Occipital lobe (tissue), 2 donors: ENCODE measurements around the gene HCN4. TPM values are rescaled to one million over a fixed set of nuclear protein-coding genes. Genes with fewer than 3 reads are reported as not detected.
A peak's percentile ranks its signal among the peaks of the same experiment; 100 is the strongest.

Experiments
- DNase-seq: peaks from one replicate; lab custom pipeline; 2025; lab: John Stamatoyannopoulos, UW
- total RNA-seq: library from RNA; depleted of rRNA; stranded (reverse); fragments of >200 nt; gene quantifications from one replicate; pipeline ENCODE4 v1.2.3, GENCODE V29; 2014

HCN4 gene
- total RNA-seq, 1 donor from 2014 or later, result 3.0 TPM

DNA sequence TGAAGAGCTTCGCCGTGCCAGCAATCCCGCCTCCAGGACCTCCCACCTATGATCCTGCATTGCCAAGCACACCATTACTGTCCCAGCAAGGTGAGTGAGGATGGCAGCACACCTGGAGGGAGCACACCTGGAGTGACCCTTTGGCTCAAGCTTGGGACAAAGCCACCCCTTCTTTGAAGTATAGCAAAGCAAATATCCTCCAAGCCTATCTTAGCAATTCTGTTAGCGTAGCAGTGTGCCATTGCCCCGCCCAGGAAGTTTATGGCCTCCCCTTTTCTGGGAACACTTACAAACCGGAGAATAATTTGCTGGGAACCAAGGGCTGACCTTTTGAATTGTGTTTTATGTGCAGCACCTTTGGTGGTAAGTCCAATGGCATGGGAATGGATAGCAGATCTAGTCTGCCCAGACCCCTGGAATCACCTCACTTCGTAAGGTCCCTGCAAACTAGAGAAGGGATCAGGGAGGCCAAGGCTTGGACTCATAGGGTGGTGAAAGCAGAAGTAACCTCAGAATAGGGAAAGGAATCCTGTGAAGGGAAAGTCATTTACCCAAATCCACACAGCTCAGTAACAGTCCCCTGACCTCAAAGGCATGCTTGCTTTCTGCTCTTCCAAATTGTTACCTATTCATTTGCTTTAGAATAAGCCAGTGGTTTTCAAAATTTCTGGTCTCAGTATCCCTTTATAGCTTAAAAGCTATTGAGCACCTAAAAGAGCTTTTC, 70.1 kb downstream of the HCN4 start:
- DNase-seq, result no peak

DNA sequence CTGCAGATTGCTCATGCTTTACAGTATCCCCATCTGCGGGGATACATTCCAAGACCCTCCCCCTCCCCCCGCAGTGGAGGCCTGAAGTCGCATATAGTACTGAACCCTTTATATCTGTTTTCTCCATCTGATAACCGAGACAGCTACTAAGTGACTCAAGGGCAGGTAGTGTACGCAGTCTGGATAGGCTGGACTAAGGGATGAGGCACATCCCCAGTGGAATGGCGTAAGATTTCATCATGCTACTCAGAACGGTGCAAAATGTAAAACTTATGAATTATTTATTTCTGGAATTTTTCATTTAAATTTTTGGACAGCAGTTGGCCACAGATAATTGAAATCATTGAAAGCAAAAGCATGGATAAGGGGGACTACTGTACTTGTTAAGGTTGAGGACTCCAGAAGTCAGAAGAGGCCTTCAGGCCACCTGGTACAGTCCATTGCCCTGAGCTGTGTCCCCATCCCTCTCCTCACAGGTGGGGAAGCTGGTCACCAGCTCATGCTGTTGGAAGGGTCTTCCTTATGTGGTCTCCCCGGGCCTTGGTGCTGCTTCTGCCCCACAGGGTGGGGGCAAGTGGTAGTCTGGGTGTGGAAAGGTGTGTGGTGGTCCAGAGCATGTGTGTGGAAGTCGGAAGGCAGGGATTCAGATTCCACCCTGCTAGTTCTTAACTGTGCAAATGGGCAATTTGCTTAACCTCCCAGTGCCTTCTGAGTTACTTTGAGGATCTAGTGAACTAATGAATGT, 72.0 kb downstream of the HCN4 start:
- DNase-seq, result no peak

DNA sequence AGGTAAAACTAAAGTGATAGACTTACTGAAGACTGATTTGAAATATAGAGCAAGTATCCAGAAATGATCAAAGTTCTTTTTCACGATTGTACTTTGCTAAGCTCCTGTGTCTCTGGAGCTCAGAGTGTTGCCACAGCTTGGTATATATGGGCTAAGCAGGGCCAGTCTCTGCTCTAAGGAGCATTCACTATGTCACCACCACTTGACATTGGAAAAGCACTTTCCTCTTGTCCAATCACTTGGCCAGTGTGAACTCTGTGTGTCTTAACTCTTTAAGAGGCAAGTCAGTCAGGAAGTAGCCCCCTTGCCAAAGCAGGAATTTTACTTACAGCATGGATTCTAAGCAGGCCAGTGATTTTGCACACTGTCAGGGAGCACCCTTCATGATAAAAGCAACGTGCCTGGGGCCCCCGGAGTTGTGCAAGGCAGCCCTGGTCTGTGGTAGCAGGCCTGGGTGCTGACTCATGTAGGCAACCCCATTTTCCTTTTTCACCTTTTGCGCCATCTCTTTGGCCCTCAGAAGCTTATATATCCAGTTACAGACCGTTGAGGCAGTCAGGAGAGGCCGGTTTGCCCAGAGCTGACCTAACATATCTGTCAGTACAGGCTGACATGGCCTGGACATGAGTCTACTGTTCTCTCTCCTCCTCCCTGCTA, 73.0 kb downstream of the HCN4 start:
- DNase-seq, result no peak

DNA sequence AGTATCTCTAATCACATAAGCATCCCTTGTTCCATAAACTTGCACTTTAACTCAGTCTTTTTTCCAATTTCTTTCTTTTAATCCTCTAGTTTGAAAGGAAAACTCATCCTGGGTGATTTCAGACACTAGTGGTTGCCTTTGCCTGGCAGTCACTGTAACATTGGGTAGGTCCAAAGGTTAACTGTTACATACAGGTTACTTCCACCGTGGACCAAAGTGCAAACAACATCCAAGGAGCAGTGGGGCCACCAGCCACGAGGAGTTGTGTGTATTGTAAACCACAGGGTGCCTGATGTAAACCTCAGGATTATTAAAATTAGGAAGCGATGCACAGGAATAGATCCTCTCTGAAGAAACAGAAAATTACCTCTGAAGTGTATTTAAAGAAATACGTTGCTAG, 75.0 kb downstream of the HCN4 start:
- DNase-seq, result no peak

DNA sequence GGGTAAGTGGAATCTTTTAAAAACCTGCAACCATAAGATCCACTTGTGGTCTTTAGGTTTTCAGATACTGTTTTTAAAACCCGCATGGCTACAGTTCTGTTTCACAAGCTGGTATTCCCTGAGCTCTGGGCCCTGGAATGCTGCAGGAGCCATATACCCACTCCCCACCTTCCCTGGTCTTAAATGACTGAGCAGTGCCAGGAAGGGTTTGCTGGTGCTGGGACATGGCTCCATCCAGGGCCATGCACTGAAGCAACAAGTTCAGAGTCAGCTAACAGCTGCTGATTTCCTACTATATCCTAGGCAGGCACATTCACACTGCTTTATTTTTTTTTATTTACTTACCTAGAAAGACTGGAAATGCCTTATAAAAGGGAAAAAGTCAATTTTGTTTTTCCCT, 77.3 kb downstream of the HCN4 start:
- DNase-seq, result no peak

DNA sequence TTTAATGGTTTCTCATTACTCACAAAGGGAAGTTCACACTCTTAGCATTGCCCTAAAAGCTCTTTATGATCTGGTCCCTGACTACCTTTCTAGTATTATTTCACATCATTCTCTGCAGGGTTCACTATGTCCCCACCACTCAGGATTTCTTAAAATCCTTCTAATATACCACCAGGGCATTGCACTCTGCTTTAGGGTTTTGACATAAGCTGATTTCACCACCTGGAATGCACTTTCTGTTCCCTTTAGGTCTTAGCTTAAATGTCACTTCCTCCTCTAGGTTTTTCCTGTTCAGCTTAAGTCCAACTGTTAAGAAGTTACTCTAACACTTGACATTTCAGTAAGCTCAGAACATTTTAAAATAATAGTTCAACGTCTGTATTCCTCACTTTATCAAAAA, 81.7 kb downstream of the HCN4 start:
- DNase-seq, result no peak

DNA sequence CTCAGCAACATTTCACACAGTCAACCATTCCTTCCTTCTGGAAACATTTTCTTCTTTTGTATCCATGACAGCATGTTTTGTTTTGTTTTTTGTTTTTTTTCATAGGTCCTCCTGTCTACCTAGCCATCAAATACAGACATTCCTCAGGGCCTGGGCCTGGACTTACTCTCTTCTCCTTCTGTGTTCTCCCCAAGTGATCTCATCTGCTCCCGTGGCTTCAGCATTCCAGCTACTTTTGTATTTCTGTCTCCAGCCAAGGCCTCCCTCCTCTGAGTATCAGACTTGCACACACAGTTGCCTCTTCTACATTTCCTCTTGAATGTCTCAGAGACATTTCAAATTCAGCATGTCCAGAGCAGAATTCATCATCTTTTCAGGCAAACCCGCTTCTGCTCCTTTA, 82.4 kb downstream of the HCN4 start:
- no peak for DNase-seq

GRCh38 chr15:73284090-73284716, 84.6 kb downstream of the HCN4 start:
- DNase-seq, result no peak

DNA sequence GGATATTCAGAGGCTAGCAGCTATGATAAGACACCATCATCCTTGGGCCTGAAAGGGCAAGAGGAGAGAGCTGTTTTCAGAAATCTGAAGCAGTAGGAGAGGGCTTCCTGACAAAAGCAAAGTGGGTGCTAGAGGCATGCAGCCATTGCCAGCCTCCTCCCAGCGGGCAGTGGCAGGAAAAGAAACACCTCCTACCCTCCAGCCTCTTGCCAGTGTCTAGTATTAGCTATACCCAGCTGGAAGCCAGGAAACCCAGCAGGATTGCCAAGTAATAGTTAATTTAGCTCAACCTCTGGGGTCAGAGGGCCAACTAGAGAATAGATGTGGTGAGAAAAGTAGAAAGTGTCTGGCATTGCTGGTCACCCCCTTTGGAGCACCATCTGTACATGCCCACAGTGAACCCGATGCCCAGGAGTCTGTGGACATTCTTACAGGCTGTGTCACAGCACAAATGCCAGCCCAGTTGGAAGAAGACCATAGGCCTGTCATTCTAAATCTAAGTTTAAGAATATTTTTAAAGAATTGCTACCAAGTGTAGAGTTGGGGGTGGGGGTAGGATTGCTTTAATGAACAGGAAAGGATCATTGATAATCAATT, 85.3 kb downstream of the HCN4 start:
- no peak for DNase-seq

DNA sequence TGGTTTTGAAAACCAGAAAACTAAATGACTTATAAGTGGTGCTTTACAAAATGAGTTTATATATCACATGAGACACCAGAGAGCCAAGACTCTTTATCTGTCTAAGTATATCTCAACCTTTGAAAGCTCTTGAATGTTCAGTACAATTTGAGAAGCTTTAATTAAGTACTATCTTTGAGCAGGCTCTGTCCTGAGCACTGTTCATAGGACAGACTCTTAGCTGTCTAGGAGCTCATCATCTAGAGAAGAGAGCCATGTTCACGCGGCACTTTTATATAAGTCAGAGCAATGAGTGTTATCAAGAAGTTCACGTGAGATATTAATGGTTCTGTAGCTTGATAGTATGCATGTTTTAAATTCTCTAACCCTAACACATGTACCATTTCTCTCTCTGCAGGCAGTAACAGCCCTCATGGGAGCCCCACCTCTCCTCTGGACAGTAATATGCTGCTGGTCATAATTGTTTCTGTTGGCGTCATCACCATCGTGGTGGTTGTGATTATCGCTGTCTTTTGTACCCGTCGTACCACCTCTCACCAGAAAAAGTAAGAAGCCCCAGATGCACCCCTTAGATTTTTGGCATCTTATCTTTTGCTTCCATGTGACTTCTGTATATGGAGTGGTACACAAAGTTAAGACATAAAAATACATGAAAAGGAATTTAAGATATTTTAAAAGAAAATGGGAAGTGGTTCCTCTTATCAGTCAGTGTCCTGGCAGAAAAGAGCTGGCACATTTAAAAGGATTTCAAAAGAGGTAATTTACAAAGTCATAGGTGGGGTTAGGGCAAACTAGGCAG, 86.0 kb downstream of the HCN4 start:
- DNase-seq, result no peak

- DNase-seq, result no peak
These were observed 92.9 kb downstream of the HCN4 start for GRCh38 chr15:73275862-73276261.

DNA sequence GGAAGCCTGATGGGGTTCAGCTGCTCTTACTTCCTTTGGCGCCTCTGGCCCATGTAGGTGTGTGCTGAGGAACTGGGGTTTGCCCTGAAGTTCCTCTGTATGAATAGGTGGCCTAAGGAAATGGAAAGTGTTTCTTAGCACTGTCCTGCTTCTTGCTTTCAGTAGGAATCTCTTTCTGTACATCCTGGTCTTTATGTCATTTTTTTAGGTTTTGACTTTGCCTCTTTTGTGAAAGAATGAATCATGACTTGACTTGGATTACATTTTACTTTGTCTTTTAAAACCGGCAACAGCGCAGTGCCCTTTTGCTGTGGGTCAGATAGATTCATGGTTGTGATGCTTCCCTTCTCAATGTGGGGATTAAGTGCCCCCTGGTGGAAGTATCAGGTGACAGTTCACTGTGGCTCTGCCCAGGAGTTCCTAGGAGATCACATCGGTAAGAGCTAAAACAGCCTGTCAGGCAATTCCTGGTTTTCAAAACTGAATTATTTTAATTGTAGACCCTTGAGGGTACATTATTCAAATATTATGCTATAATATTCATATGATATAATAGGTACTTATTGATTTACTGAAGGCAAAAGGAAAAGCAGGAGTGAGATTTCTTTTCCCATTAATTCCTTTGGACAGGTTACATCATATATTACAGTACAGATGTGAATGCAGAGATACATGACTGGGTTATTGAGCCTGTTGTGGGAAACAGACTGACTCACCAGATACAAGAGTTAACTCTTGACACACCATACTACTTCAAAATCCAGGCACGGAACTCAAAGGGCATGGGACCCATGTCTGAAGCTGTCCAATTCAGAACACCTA, 95.4 kb downstream of the HCN4 start:
- peak; percentile 18 for DNase-seq

GRCh38 chr15:73270366-73271097, 98.2 kb downstream of the HCN4 start:
- DNase-seq, result no peak

Other genes starting within 250 kb of the HCN4 start
- not detected for gene REC114, start 74.2 kb upstream of the HCN4 start, total RNA-seq